HepG2 (cell line): ENCODE results near the gene DDAH2. TPM values are rescaled to one million over a fixed set of nuclear protein-coding genes. Genes with fewer than 3 reads are reported as not detected.
A peak's percentile ranks its signal among the peaks of the same experiment; 100 is the strongest.

Experiments used
- BCL6 ChIP-seq: IDR thresholded peaks from 2 replicates; pipeline ENCODE4 v1.6.1; 2016; ENCODE audit warnings: missing genetic modification reagents, missing compliant biosample characterization
- CCDC6 ChIP-seq: sonication (generic); formaldehyde crosslinking; IDR thresholded peaks from 2 replicates; pipeline ENCODE4 v1.8.1; 2022; ENCODE audit warnings: mild to moderate bottlenecking, missing genetic modification reagents, moderate library complexity
- GATA4 ChIP-seq: sonication (generic); IDR thresholded peaks from 2 replicates; pipeline ENCODE4 v1.6.1; 2016; ENCODE audit warnings: antibody characterized with exemption, low read depth, borderline replicate concordance
- GLMP ChIP-seq: sonication (generic); formaldehyde crosslinking; IDR thresholded peaks from 2 replicates; pipeline ENCODE4 v1.9.0; 2021; ENCODE audit warnings: missing genetic modification reagents, mild to moderate bottlenecking, borderline replicate concordance
- GTF3A ChIP-seq: sonication (generic); formaldehyde crosslinking; conservative IDR thresholded peaks from 2 replicates; pipeline ENCODE4 v1.4.0; 2020; ENCODE audit warnings: mild to moderate bottlenecking, missing genetic modification reagents
- HOXD1 ChIP-seq: sonication (generic); formaldehyde crosslinking; IDR thresholded peaks from 2 replicates; pipeline ENCODE4 v1.5.0; 2020; ENCODE audit warnings: missing genetic modification reagents
- ISX ChIP-seq: sonication (generic); formaldehyde crosslinking; conservative IDR thresholded peaks from 2 replicates; pipeline ENCODE4 v1.5.0; 2020; ENCODE audit warnings: missing genetic modification reagents
- PCBP1 ChIP-seq: fragments of 200-400 bp; formaldehyde crosslinking; IDR thresholded peaks from 2 replicates; pipeline ENCODE4 v1.6.1; 2017; ENCODE audit warnings: mild to moderate bottlenecking, low read depth, low read length, borderline replicate concordance
- POLR2G ChIP-seq: fragments of 200-400 bp; formaldehyde crosslinking; IDR thresholded peaks from 2 replicates; pipeline ENCODE4 v1.6.1; 2018; ENCODE audit warnings: mild to moderate bottlenecking, low read depth, low read length, moderate library complexity
- PRDM4 ChIP-seq: sonication (generic); formaldehyde crosslinking; IDR thresholded peaks from 2 replicates; pipeline ENCODE4 v1.9.0; 2021; ENCODE audit warnings: missing genetic modification reagents, borderline replicate concordance
- RXRA ChIP-seq: sonication (generic); formaldehyde crosslinking; IDR thresholded peaks from 2 replicates; pipeline ENCODE4 v1.5.1; 2020; ENCODE audit warnings: missing genetic modification reagents
- ZBTB20 ChIP-seq: sonication (generic); formaldehyde crosslinking; IDR thresholded peaks from 2 replicates; pipeline ENCODE4 v1.8.1; 2023; ENCODE audit warnings: missing genetic modification reagents, low read depth, mild to moderate bottlenecking, borderline replicate concordance
- ZFP36 ChIP-seq: fragments of 150-350 bp; IDR thresholded peaks from 2 replicates; pipeline ENCODE4 v1.6.1; 2018; ENCODE audit warnings: borderline replicate concordance, low read length, low read depth; ENCODE audit not compliant: partially characterized antibody
- ZNF12 ChIP-seq: sonication (generic); formaldehyde crosslinking; IDR thresholded peaks from 2 replicates; pipeline ENCODE4 v1.5.0; 2020; ENCODE audit warnings: missing genetic modification reagents
- ZNF609 ChIP-seq: sonication (generic); formaldehyde crosslinking; IDR thresholded peaks from 2 replicates; pipeline ENCODE4 v1.4.0; 2020; ENCODE audit warnings: mild to moderate bottlenecking, missing genetic modification reagents, borderline replicate concordance
- ZNF710 ChIP-seq: sonication (generic); formaldehyde crosslinking; IDR thresholded peaks from 2 replicates; pipeline ENCODE4 v1.5.0; 2020; ENCODE audit warnings: mild to moderate bottlenecking, missing genetic modification reagents, borderline replicate concordance
- ZNF891 ChIP-seq: sonication (generic); formaldehyde crosslinking; IDR thresholded peaks from 2 replicates; pipeline ENCODE4 v1.5.0; 2020; ENCODE audit warnings: mild to moderate bottlenecking, missing genetic modification reagents
- ZSCAN29 ChIP-seq: sonication (generic); formaldehyde crosslinking; conservative IDR thresholded peaks from 2 replicates; pipeline ENCODE4 v1.4.0; 2020; ENCODE audit warnings: mild to moderate bottlenecking, missing genetic modification reagents
- polyA plus RNA-seq, 8 experiments: library from polyadenylated mRNA; depleted of rRNA in 3 of 8; stranded (reverse) in 7 of 8; unstranded in 1 of 8; fragments of >200 nt; fragmentation: Illumina TruSeq in 4 of 8; extraction: Trizol in 4 of 8; gene quantifications; 2 replicates each; pipeline versions ENCODE4 v1.2.1 to v1.2.3, GENCODE V29; 2011 to 2016; ENCODE audit warnings: low read depth in 4 of 8, missing spikeins in 1 of 8, mixed read lengths in 1 of 8; ENCODE audit not compliant: insufficient read depth in 1 of 8
- total RNA-seq, 5 experiments: library from RNA; depleted of rRNA; stranded (reverse); fragments of >200 nt; fragmentation: Illumina TruSeq; extraction: Trizol; gene quantifications; 2 replicates each; pipeline ENCODE4 v1.2.3, GENCODE V29; 2016; ENCODE audit warnings: low read depth in 1 of 5

The DDAH2 gene
- total and polyA plus RNA-seq, 2 of the 13 experiments (the other 11 are each of a cell fraction or from before 2014, with no cell fraction given), result 16.4 to 21.1 TPM

- TF ChIP-seq RXRA (CRISPR knock-in tag) (peak; percentile 48; the same call in 1 of the 2 replicates), ZSCAN29 (CRISPR knock-in tag) (no peak; the same call in 1 of the 2 replicates), GATA4 (no peak; the same call in 1 of the 2 replicates), HOXD1 (CRISPR knock-in tag) (no peak), CCDC6 (CRISPR knock-in tag) (no peak), BCL6 (peak; percentile 69), PRDM4 (CRISPR knock-in tag) (0 out of 2 replicates have a peak, but pooled peaks have one; percentile 2), GLMP (CRISPR knock-in tag) (no peak), ZBTB20 (peak; percentile 51; the same call in 1 of the 2 replicates), ZNF609 (CRISPR knock-in tag) (peak; percentile 69; the same call in 1 of the 2 replicates), PCBP1 (0 out of 2 replicates have a peak, but pooled peaks have one; percentile 77), ZNF12 (CRISPR knock-in tag) (no peak; the same call in 1 of the 2 replicates), ISX (no peak), POLR2G (peak; percentile 95), ZNF891 (peak; percentile 69), ZFP36 (no peak), GTF3A (CRISPR knock-in tag) (no peak; the same call in none of the 2 replicates), ZNF710 (CRISPR knock-in tag) (0 out of 2 replicates have a peak, but pooled peaks have one; percentile 15)
Measured at GRCh38 chr6:31736021-31736767, 7.1 kb upstream of the DDAH2 start, which contains the start of gene CLIC1 (continued).
